Stimulated activated CD4-positive, alpha-beta T cell treated with anti-CD3 and anti-CD28 coated beads, Interleukin-1b, Interleukin-23, amount 100 ng/mL, for 1 hour (primary cell): ENCODE data around the gene KMT2D.
"Not testable (repeated sequence)": the region's sequence is repeated elsewhere in the genome, so short reads cannot be mapped to it uniquely, and the experiment has no call there.

Experiments
- DNase-seq, 2 donors: peaks; one replicate each; pipeline ENCODE4 v3.0.0-alpha.2; 2020; ENCODE audit warnings: low read depth in 2 of 2

KMT2D gene

GRCh38 chr12:49088932-49089330 is 28.3 kb upstream of the KMT2D start:
- no peak for DNase-seq

DNA sequence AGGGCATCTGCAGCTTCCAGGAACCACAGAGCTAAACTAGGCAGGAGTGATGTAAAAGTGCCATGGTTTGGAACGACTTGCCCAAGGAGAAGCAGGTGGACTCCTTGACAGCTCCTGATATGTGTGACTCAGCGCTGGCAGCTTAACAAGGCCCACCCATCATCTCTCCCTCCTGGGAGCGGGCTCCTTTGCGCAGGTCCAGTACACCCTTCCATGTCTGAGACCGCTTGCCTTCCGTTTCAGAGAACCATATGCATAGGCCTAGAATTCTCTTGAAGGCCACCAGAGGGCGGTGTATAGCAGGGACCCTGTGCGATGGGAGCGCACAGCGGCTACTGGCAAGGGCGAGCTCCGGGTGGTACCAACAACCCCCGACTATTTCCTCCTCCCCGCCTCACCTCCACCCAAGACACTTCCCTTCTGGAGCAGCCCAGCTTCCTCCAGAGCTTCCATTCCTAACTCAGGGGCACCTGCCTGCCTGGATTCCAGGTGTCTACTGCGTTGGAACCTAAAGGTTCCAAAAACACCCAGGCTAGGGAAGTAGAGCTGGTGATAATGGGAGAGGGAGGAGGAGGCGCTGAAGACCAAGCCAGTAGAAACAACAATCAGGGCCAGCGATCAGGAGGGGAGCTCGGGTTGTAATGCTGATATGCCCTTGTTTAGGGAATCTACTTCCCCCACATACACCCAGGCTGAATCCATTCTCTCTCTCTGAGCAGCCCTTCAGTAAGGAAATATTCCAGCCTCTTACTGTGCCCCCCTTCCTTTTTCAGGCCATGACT is 27.7 kb upstream of the KMT2D start:
- DNase-seq, result peak; percentile 31 to 54

DNA sequence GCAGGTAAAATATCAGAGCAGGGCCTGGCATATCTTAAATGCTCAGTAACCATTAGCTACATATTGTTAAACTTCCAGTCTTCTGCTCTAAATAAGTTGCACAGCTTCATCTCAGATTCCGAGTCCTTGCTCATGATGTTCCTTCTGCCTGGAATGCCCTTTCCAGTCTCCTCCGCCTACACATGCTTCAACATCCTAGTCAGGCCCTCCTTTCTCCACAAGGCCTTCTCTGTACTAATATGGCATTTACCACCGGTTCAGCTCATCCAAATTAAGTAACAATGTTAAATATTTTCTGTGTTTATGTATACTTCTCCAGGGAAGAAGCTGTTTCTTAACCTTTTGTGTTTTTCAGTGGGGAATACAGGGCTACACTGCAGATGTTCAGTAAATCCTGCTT is 25.5 kb upstream of the KMT2D start:
- DNase-seq, result no peak

GRCh38 chr12:49084438-49084837 is 23.8 kb upstream of the KMT2D start:
- no peak for DNase-seq

- DNase-seq, result no peak
Observed at GRCh38 chr12:49079793-49080192, 19.2 kb upstream of the KMT2D start.

DNA sequence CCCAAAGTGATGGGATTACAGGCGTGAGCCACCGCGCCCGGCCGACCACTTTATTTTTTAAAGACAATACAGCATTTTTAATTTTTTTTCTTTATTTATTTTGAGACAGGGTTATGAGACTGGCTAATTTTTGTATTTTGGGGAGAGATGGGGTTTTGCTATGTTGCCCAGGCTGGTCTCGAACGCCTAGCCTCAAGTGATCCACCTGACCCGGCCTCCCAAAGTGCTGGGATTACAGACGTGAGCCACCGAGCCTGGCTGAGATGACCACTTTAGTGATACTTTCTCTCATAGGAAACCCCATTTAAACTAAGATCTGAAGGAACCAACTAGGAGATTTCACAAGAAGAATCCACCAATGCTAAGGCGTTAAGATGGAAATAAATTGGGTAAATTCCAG is 10.4 kb upstream of the KMT2D start:
- DNase-seq, result no peak

DNA sequence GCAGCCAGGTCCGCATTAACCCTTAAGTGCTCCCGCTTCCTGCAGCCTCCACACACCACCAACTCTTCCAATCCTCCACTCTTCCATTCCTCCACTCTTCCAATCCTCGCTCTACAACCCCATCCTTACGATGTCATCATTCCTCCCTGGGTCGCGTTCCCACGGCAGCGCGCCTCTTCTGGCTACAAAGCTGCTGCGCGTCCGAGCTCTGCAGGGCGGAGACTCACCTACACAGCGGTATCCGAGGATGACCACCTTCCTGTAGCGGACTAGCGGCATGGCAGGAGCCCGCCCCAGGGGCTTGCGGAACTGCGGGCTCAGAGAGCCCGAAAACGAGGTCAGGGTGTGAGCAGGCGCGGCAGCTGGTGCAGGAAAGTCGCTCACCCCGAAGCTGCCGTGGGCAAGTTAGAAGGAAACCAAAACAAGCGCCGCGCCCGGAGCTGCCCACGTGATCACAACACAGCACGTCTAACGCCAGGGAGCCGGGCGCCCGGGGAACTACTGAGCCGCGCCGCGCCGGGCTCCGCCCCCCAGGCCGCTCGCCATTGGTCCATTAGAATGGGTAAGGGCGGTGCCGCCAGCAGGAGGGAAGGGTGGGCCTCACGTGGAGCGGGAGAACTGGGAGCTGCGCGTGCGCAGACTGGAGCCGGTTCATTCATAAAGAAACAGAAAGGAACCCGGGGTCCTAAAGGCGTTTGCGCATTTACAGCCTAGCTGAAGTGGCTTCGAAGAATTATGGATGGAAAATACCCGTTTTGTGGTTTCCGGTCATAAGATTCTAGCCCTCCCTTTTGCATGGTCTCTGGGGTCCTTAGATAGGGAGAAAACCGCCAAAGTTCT is 9.1 kb upstream of the KMT2D start, which contains the start of gene RHEBL1:
Gene RHEBL1, minus strand, starts transcription at position 473 of the 840 bp plus-strand sequence. Its CDS starts 194 bp downstream, at position 279.
- DNase-seq, result peak; percentile 93 to 95

DNA sequence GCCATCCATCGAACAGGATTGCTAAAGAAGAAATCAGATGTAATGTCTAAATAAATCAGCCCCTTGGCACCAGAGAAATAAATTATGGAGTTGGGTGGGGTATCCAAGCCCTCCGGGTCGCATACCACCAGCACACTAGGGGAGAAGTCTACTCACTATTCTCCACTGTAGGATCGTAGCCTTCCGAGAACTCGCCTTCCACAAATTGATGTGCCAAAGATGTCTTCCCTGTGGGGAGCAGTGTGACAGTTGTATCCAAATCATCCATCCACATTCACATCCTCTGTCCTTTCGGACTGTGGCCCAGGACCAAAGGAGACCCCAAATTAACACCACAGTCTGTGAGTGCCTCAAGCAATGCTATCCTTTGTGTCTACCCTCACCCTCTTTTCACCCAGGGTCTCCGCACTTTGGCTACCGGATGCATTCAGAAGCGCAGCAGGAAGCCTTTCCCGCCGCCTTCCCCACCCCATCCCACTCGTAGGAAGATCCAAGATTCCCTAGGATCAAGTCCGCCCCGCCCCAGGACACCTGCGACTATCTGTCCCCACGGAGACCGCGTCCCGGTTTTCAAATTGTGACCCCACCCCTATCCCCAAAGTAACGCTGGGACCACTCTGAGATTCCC is 8.4 kb upstream of the KMT2D start:
- DNase-seq, result no peak

- DNase-seq, result no peak
Observed at GRCh38 chr12:49066120-49066519, 5.5 kb upstream of the KMT2D start.

- DNase-seq, result no peak
Observed at GRCh38 chr12:49064767-49065152, 4.2 kb upstream of the KMT2D start.

- DNase-seq, result not testable (repeated sequence)
Observed at GRCh38 chr12:49061916-49062315, 1.3 kb upstream of the KMT2D start.

DNA sequence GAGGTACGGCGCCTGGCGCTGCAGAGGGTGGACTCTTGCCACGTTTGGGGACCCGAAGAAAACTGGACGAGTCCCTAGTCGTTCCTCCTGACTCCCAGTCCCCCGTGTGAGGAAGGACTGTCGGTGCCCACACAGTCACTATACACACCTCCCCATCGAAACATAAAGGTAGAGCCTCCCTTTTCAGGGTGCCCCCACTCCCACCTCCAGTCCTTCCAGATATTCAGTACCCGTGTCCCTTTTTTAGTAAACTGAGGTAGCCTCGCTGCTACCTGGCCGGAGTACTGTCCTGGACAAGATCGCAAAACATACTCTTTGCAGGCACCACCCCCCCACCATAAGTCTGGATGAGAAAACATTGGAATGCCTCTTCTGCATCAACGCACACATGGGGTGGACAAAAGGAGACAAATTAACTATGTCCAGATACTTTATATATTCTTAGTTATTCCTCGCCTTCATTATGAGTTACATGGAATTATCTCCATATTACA is 610 bp upstream of the KMT2D start:
- no peak for DNase-seq

DNA sequence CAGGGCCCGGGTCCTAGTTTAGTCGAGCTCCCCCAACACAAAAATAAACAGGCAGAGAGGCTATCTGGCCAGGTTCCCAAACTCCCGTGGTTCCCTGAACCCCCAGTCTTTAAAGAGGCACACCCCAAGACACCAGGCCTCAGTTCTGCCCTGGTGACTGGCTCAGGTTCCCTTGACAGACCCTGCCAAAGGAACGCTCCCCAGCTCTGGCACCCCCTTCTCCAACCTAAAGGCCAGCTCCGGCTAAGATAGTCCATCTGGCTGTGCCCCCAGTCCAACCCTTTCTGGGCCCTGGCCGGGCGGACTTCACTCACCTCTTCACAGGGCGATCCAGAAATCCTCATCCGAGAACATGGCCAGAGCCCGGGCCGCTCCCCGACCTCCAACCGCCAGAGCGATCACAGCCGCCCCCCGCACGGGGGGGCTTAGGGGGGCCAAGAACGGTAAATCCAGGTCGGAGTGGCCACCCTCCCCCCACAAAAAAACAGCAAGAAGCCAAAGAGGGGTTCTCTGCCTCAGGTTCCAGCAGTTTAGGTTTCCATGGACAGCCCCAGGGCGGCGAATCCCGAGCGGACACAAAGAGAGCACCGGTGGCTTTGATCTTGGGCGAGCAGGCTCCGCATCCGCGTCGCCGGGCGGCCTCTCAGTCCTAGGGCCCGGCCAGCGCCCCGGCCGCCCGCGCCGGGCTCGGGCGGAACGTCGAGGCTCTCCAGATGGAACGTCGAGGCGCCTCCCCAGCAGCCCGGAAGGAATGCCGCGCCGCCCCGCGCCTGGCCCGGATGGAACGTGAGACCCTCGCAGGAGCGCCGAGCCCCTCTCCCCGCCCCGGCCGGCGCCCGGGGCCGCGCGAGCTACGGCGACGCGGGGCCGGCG is 1.1 kb downstream of the KMT2D start:
- no peak for DNase-seq

DNA sequence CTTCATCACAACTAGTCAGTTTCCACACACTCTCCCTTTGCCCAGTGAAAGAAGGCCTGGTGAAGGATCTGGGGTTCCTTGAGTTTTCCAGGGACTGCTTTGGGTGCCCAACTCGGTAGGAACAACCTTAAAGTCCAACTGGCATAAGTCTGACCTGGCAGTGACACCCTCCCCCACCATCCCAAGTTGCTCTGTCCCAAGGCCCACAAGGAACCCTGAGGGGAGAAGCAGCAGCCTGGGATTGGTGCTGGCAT is 1.6 kb downstream of the KMT2D start:
- DNase-seq, result no peak

DNA sequence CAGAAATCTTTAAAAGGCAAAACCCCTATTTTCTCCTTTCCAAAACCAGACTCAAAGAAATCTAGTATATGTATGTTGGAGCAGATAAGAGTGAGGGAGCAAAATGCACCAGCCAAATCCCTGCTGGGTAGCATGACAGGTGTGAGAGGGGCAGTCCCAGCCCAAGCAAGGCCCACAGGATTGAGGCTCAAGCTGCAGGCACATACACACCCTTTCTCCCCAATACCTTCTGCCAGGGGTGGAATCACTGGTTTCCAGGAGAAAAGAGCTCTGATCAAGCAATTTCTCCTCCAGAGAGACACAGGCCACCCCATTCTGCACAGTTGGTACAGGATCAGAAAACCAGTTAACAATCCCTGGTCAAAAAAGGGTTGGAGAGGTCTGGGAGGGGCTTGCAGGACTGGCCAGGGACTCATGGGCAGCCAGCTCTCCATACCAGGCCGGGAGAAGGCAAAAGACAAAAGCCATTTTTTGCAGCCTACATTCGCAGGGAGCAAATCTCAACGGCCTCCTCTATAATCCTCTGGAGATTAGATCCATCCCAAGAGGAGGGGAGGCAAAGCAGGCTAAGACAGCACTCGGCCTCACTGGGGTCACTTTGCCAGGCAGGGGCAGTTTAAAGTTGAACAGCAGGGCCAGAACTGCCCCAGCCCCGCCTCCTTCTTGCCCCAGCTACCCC is 2.1 kb downstream of the KMT2D start:
- no peak for DNase-seq

- no peak for DNase-seq
Observed at GRCh38 chr12:49057888-49058287, 2.7 kb downstream of the KMT2D start.

DNA sequence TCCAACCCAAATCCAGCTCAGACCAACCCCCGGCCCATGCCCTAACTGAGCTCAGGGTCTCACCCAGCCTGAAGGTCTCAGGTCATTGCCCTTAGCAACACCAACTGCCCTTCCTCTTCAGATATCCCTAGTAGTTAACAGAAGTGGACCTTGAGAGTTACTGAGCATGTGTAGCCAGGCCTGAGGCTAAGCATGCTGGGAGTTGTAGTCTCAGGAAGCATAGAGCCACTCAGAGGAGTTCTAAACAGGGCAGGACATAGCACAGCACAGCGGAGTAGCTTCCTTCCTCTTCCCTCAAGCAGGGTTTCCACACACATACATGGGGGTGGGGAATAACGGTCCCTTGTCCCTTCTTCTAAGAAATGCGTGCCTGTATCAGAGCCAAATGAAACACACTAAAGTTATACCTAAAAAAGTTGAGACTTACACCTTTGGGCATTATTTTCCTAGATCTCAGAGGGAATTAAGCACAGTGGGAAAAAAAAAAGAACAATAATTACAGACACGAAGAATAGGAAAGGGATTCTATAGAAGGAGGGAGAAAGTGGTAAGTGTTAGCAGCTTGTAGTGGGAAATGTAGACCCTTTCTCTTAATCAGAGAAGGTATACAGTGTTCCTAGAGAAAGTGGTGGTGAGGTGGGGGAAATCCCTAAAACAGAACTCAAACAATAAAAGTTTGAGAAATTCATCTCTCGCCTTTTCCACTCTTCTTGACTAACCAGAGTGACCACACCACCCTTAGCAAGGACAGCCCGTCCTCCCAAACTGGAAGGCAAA is 4.4 kb downstream of the KMT2D start:
- DNase-seq, result no peak

- DNase-seq, result no peak
Observed at GRCh38 chr12:49055092-49055491, 5.5 kb downstream of the KMT2D start.

GRCh38 chr12:49054524-49054923 is 6.1 kb downstream of the KMT2D start:
- DNase-seq, result no peak

DNA sequence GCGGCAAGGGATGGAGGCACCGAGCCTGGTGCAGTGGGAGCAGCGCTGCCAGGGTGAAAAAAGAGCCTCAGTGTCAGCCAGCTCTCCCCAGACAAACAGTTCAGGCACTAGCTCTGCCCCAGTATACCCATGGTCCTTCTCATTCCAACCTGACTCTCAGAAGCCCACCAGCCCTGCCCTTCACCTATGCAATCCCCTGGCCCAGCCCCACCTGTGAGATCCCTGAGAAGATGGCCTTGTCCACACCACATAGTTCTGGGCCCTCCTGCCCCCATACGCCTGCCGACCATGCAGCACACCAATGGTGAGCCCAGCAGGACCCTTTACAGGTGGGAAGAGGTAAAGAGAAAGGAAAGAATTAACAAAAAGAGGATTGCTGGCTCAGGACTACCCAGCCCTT is 6.5 kb downstream of the KMT2D start:
- no peak for DNase-seq
